Measurements from ENCODE around the gene DUOXA2.

DNA sequence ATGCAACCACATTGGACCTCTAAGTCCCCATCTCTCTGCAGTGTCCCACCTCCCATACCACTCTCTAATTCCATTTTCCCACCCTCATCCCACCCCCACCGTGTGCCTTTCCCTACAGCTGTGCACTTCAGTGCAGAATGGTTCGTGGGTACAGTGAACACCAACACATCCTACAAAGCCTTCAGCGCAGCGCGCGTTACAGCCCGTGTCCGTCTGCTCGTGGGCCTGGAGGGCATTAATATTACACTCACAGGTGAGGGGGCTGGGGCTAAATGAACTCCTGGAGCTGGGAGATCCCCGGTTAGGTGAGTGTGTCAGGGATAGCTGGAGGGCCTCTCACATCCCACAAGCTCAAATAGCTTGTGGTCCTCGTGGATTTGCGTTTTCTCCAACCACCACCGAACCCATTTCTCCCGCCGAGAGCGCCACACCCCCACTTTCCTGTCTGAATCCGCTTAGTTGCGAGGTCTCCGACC, 1.9 kb downstream of the DUOXA2 start:
- TF ChIP-seq, protein P1, sequence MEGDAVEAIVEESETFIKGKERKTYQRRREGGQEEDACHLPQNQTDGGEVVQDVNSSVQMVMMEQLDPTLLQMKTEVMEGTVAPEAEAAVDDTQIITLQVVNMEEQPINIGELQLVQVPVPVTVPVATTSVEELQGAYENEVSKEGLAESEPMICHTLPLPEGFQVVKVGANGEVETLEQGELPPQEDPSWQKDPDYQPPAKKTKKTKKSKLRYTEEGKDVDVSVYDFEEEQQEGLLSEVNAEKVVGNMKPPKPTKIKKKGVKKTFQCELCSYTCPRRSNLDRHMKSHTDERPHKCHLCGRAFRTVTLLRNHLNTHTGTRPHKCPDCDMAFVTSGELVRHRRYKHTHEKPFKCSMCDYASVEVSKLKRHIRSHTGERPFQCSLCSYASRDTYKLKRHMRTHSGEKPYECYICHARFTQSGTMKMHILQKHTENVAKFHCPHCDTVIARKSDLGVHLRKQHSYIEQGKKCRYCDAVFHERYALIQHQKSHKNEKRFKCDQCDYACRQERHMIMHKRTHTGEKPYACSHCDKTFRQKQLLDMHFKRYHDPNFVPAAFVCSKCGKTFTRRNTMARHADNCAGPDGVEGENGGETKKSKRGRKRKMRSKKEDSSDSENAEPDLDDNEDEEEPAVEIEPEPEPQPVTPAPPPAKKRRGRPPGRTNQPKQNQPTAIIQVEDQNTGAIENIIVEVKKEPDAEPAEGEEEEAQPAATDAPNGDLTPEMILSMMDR (conservative IDR thresholded peaks at IDR 0.05; ENCODE audit: low read depth, low read length) = no peak
- TF ChIP-seq POLR2A (IDR thresholded peaks at IDR 0.05; ENCODE audit: low read depth, low read length) = no peak
- no peak for TF ChIP-seq CEBPB (IDR thresholded peaks at IDR 0.05; ENCODE audit: low read depth, low read length)
- TF ChIP-seq CHD1 (IDR thresholded peaks at IDR 0.05; ENCODE audit: low read depth, low read length) = no peak
- TF ChIP-seq MXI1 (IDR thresholded peaks at IDR 0.05; ENCODE audit: borderline replicate concordance, low read depth, low read length) = no peak
- TF ChIP-seq, protein P2, sequence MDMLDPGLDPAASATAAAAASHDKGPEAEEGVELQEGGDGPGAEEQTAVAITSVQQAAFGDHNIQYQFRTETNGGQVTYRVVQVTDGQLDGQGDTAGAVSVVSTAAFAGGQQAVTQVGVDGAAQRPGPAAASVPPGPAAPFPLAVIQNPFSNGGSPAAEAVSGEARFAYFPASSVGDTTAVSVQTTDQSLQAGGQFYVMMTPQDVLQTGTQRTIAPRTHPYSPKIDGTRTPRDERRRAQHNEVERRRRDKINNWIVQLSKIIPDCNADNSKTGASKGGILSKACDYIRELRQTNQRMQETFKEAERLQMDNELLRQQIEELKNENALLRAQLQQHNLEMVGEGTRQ (IDR thresholded peaks at IDR 0.05; ENCODE audit: low read depth, low read length) = no peak
- TF ChIP-seq FOS (IDR thresholded peaks at IDR 0.05; ENCODE audit: low read depth, low read length) = no peak
- TF ChIP-seq RAD21 (IDR thresholded peaks at IDR 0.05; ENCODE audit: low read length) = no peak
- TF ChIP-seq SMC3 (IDR thresholded peaks at IDR 0.05; ENCODE audit: low read depth, low read length) = no peak
- TF ChIP-seq, protein P3, sequence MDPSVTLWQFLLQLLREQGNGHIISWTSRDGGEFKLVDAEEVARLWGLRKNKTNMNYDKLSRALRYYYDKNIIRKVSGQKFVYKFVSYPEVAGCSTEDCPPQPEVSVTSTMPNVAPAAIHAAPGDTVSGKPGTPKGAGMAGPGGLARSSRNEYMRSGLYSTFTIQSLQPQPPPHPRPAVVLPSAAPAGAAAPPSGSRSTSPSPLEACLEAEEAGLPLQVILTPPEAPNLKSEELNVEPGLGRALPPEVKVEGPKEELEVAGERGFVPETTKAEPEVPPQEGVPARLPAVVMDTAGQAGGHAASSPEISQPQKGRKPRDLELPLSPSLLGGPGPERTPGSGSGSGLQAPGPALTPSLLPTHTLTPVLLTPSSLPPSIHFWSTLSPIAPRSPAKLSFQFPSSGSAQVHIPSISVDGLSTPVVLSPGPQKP (IDR thresholded peaks at IDR 0.05; ENCODE audit: borderline replicate concordance, low read depth, low read length) = no peak
